HG03439 (cell line): ENCODE data around the gene LAMTOR4.

Experiments used
- ATAC-seq: cut with Tn5 transposase; IDR thresholded peaks from one replicate; pipeline ENCODE4 v1.9.1; 2021; ENCODE audit warnings: mild to moderate bottlenecking, moderate library complexity; ENCODE audit not compliant: unreplicated experiment

Gene LAMTOR4

GRCh38 chr7:100152937-100153666, 4.4 kb downstream of the LAMTOR4 start:
- ATAC-seq, result no peak

- no peak for ATAC-seq
Measured at GRCh38 chr7:100153708-100154535, 5.2 kb downstream of the LAMTOR4 start.

- ATAC-seq, result no peak
Measured at GRCh38 chr7:100154651-100155491, 6.2 kb downstream of the LAMTOR4 start.

- ATAC-seq, result no peak
Measured at GRCh38 chr7:100155553-100156317, 7.0 kb downstream of the LAMTOR4 start.

GRCh38 chr7:100156331-100157068, 7.8 kb downstream of the LAMTOR4 start:
- ATAC-seq, result no peak

GRCh38 chr7:100157069-100157333, 8.3 kb downstream of the LAMTOR4 start:
- ATAC-seq, result no peak

- no peak for ATAC-seq
Measured at GRCh38 chr7:100157334-100158228, 8.9 kb downstream of the LAMTOR4 start.

GRCh38 chr7:100158229-100159098, 9.7 kb downstream of the LAMTOR4 start, which contains the start of gene TRAPPC14:
Gene TRAPPC14 (minus strand): TSS chr7:100158723. CDS start chr7:100158499, 224 bp downstream.
- peak; percentile 72 for ATAC-seq

GRCh38 chr7:100159099-100159623, 10.4 kb downstream of the LAMTOR4 start:
- no peak for ATAC-seq

- no peak for ATAC-seq
Measured at GRCh38 chr7:100160067-100160466, 11.3 kb downstream of the LAMTOR4 start.

GRCh38 chr7:100163006-100163531, 14.4 kb downstream of the LAMTOR4 start:
- ATAC-seq, result no peak

GRCh38 chr7:100163871-100164270, 15.2 kb downstream of the LAMTOR4 start:
- no peak for ATAC-seq

- ATAC-seq, result no peak
Measured at GRCh38 chr7:100166317-100166940, 17.7 kb downstream of the LAMTOR4 start.

- no peak for ATAC-seq
Measured at GRCh38 chr7:100166970-100167911, 18.5 kb downstream of the LAMTOR4 start.

- no peak for ATAC-seq
Measured at GRCh38 chr7:100167912-100168323, 19.2 kb downstream of the LAMTOR4 start.
